OCI-LY3 (cell line): ENCODE measurements around the gene FCHSD2.

Source experiments
- EZH2phosphoT487 ChIP-seq: fragments of 200-600 bp; shearing (Covaris generic); IDR thresholded peaks from 2 replicates; pipeline ENCODE4 v1.6.1; 2018; ENCODE audit warnings: antibody characterized with exemption, mixed run types, low read depth
- TF ChIP-seq, protein P1 (sequence below): fragments of 200-600, 300-600 bp; sonication (generic); IDR thresholded peaks from 2 replicates; pipeline ENCODE4 v1.5.1; 2014; ENCODE audit warnings: antibody characterized with exemption, low read length, low read depth

DNA sequence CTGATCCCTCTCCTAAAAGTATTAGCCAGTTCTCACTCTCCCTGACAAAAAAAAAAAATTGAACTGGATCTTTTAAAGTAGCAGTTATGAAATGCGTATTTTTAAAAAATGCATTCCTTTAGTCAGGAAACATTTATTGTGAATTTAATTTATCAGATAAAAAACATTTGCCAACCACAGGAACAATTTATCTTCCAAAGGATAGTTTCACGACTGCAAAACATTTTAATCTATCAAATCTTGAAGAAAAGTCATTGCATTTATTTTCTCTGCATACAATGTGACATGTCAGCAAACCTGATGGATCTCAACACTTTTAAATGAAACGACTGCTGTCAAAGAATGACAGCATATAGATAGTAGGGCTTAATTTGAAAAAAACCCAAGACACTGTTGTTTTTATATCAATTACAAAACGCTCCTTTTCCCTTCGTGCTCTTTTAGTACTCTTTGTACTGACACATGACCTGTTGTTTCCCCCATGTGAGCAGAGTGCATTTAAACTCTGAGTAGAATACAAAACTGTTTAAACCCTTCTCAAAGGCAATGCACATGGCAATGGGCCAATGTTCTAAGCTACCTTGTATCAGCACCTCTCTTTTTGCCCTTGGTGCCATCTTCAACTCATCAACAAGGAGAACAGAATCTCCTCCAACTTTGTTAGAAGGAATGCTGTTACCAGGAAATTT is 220.9 kb downstream of the FCHSD2 start:
- TF ChIP-seq, protein P1, sequence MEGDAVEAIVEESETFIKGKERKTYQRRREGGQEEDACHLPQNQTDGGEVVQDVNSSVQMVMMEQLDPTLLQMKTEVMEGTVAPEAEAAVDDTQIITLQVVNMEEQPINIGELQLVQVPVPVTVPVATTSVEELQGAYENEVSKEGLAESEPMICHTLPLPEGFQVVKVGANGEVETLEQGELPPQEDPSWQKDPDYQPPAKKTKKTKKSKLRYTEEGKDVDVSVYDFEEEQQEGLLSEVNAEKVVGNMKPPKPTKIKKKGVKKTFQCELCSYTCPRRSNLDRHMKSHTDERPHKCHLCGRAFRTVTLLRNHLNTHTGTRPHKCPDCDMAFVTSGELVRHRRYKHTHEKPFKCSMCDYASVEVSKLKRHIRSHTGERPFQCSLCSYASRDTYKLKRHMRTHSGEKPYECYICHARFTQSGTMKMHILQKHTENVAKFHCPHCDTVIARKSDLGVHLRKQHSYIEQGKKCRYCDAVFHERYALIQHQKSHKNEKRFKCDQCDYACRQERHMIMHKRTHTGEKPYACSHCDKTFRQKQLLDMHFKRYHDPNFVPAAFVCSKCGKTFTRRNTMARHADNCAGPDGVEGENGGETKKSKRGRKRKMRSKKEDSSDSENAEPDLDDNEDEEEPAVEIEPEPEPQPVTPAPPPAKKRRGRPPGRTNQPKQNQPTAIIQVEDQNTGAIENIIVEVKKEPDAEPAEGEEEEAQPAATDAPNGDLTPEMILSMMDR, result no peak
- no peak for TF ChIP-seq EZH2phosphoT487
